M059J (cell line): ENCODE data around the gene ZNF628. TPM values are rescaled to one million over a fixed set of nuclear protein-coding genes. Genes with fewer than 3 reads are reported as not detected.
"Not testable (repeated sequence)": the region's sequence is repeated elsewhere in the genome, so short reads cannot be mapped to it uniquely, and the experiment has no call there.

ENCODE experiments used
- DNase-seq: peaks from one replicate; pipeline ENCODE4 v3.0.0-alpha.2; 2012; ENCODE audit warnings: low read depth
- total RNA-seq: library from RNA; depleted of rRNA; stranded (reverse); fragments of >200 nt; shearing (Covaris generic); gene quantifications from 2 replicates; pipeline ENCODE4 v1.2.3, GENCODE V29; 2014

Gene ZNF628
- total RNA-seq, 1 experiment from 2014 or later, result 8.8 TPM

- DNase-seq, result not testable (repeated sequence)
Measured at GRCh38 chr19:55496820-55497219, 20.4 kb downstream of the ZNF628 start.

- no peak for DNase-seq
Measured at GRCh38 chr19:55497763-55498162, 21.3 kb downstream of the ZNF628 start.

GRCh38 chr19:55498246-55498840 lies 21.9 kb downstream of the ZNF628 start:
- DNase-seq, result no peak

GRCh38 chr19:55500368-55500952 lies 24.0 kb downstream of the ZNF628 start:
- DNase-seq, result no peak

- no peak for DNase-seq
Measured at GRCh38 chr19:55502197-55502952, 26.0 kb downstream of the ZNF628 start.

- no peak for DNase-seq
Measured at GRCh38 chr19:55503157-55503501, 26.7 kb downstream of the ZNF628 start.

GRCh38 chr19:55503502-55504251 lies 27.3 kb downstream of the ZNF628 start:
- DNase-seq, result peak; percentile 88

GRCh38 chr19:55504252-55504603 lies 27.8 kb downstream of the ZNF628 start:
- DNase-seq, result no peak

- DNase-seq, result no peak
Measured at GRCh38 chr19:55504981-55505380, 28.6 kb downstream of the ZNF628 start.

- no peak for DNase-seq
Measured at GRCh38 chr19:55508120-55508519, 31.7 kb downstream of the ZNF628 start.

- DNase-seq, result peak; percentile 84
Measured at GRCh38 chr19:55516878-55517620, 40.6 kb downstream of the ZNF628 start.

- DNase-seq, result peak; percentile 89
Measured at GRCh38 chr19:55519451-55520311, 43.3 kb downstream of the ZNF628 start.

- no peak for DNase-seq
Measured at GRCh38 chr19:55520691-55521292, 44.4 kb downstream of the ZNF628 start.

- no peak for DNase-seq
Measured at GRCh38 chr19:55525289-55526101, 49.1 kb downstream of the ZNF628 start.

GRCh38 chr19:55526216-55527196 lies 50.1 kb downstream of the ZNF628 start:
- DNase-seq, result peak; percentile 57

GRCh38 chr19:55527197-55528029 lies 51.0 kb downstream of the ZNF628 start:
- no peak for DNase-seq

GRCh38 chr19:55528030-55528803 lies 51.8 kb downstream of the ZNF628 start:
- DNase-seq, result no peak
